ENCODE data around the gene RERE.

Gene RERE

DNA sequence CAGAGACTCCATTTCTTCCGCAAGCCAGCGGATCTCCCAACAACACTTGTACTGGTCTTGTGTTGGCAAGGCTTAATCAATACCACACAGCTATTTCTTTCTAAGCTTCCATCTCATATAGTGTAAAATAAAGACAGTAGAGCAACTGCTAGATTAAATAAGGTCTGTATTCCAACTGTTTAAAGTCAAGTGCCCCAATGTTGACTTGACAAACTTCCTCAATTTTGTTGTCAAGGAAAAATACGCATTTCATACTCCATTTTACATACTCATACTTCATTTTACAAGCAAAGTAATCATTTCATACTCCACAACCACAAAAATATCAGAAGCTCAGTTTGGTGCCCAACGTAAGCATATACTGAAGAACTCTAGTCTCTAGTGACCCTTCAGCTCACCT, 143.0 kb downstream of the RERE start:
- DNase-seq (ENCODE audit: low read depth, low spot score) = no peak
- CTCF ChIA-PET = interaction anchor here (0.6 to 6.9 kb wide), 11 partner anchors 8 to 112 kb away, joined by 3 to 69 read pairs (median 4); no protein-coding TSS in a partner anchor
- POLR2A ChIA-PET = no interaction called here
- TF ChIP-seq, protein P1, sequence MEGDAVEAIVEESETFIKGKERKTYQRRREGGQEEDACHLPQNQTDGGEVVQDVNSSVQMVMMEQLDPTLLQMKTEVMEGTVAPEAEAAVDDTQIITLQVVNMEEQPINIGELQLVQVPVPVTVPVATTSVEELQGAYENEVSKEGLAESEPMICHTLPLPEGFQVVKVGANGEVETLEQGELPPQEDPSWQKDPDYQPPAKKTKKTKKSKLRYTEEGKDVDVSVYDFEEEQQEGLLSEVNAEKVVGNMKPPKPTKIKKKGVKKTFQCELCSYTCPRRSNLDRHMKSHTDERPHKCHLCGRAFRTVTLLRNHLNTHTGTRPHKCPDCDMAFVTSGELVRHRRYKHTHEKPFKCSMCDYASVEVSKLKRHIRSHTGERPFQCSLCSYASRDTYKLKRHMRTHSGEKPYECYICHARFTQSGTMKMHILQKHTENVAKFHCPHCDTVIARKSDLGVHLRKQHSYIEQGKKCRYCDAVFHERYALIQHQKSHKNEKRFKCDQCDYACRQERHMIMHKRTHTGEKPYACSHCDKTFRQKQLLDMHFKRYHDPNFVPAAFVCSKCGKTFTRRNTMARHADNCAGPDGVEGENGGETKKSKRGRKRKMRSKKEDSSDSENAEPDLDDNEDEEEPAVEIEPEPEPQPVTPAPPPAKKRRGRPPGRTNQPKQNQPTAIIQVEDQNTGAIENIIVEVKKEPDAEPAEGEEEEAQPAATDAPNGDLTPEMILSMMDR (IDR thresholded peaks at IDR 0.05; ENCODE audit: insufficient read depth, low read length, missing control alignments) = no peak
- no peak overlapping the region for H3K4me3 ChIP-seq (ENCODE audit: low read depth, low read length)

DNA sequence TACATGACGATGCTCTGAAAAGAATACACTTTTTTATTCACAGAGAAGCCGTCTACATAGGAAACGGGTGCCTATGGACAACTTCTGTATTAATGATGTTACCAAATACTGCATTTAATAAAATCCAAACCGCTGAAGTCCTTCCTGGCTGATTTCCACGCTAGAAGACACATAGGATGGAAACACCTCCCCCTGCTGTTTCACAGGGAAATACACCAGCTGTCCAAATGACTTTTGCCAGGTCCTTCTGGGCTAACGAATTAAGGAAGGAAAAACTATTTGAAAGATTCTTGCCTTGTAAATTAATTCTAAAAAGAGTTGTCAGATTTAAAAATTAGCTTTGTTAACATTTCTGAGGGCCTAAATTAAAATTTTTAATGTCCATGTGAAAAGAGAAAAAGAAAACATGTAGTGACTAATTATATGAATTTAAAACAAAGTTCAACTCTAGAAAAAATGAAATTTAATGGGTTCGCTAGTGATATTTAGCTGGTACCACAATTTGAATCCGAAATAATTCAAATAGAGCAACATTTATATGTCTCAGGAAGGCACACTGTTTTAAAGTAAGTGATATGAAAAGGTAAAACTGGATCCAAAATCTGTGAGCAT, 146.0 kb downstream of the RERE start:
- CTCF ChIA-PET = interaction anchor here (0.7 to 6.9 kb wide), 37 partner anchors 9 to 178 kb away, joined by 3 to 69 read pairs (median 4); no protein-coding TSS in a partner anchor
- no peak overlapping the region for H3K4me3 ChIP-seq (ENCODE audit: low read depth, low read length)
- TF ChIP-seq, protein P1 (IDR thresholded peaks at IDR 0.05; ENCODE audit: insufficient read depth, low read length, missing control alignments) = peak; percentile 75
- no peak for DNase-seq (ENCODE audit: low read depth, low spot score)
- POLR2A ChIA-PET = interaction anchor here (0.6 to 0.9 kb wide), 2 partner anchors 40 to 45 kb away, joined by 3 read pairs; no protein-coding TSS in a partner anchor

- no peak overlapping the region for H3K4me3 ChIP-seq (ENCODE audit: low read depth, low read length)
- ChIA-PET CTCF (interaction anchor here (0.6 to 6.9 kb wide), 20 partner anchors 8 to 283 kb away, joined by 3 to 69 read pairs (median 4); no protein-coding TSS in a partner anchor), POLR2A (no interaction called here)
- TF ChIP-seq, protein P1 (IDR thresholded peaks at IDR 0.05; ENCODE audit: insufficient read depth, low read length, missing control alignments) = no peak
- no peak for DNase-seq (ENCODE audit: low read depth, low spot score)
These were observed 147.0 kb downstream of the RERE start for GRCh38 chr1:8670371-8670818.

DNA sequence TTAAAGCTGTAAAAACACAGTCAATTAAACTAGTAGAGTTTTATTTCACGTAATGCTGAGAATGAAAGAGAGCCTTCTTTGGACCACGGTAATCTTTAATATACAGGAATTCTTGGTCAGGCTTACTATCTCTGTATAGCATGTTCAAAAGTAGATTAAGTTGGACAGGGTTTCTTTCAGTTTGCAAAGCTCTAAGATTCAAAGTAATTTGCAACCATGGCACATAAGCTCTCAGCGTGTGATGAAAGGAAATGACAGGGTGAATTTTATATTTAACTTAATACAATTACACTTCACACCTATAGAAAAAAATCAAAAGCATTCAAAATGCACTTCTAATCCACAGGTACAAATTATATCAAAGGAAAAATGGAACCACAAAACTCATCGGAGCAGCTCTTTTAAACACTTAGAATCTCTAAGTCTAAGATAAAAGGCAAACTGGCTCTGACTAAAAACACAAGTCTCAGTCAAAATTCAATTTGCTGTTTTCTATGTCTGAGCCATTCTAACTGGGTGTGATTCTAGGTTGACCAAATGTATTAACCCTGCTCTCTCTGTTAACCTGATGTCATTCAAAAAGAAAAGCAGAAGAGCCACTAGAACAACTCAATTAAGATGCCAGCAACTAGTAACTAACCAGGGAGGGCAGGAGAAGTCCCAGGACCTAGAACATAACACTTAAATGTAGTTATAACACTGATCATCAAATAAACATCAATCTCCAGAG, 147.7 kb downstream of the RERE start:
- ChIA-PET CTCF (interaction anchor here (0.6 to 6.9 kb wide), 20 partner anchors 8 to 283 kb away, joined by 3 to 69 read pairs (median 4); no protein-coding TSS in a partner anchor), POLR2A (no interaction called here)
- H3K4me3 ChIP-seq (ENCODE audit: low read depth, low read length) = no peak overlapping the region
- TF ChIP-seq, protein P1 (IDR thresholded peaks at IDR 0.05; ENCODE audit: insufficient read depth, low read length, missing control alignments) = no peak
- no peak for DNase-seq (ENCODE audit: low read depth, low spot score)

DNA sequence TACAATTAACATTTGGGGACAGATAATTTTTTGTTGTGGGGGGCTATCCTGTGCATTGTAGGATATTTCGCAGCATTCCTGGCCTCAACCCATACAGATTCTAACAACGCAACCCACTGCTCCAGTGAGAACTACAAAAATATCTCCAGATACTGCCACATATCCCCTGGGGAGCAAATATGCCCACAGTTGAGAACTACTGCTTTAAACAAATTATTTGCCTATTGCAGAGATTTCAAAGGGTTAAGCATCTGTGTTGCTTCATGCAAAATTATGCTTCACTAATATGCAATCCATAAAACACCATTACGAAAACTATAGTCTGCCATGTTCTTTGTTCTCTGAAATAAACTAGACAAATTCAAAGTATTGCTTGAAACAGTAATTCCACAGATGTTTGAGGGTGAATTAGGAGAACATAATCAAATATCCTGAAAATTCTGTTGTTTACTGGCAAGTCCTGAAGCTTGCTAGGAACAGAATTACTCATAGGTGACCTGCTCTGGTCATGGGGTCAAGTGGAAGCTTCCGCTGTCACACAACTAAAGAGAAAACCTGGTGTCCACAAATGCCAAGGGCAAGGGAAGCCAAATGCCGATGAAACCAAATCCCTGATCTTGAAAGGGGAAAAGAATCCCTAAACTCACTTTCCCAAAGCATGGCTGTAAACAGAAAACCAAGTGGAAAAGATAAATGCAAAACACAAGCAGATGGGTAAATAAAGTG, 149.4 kb downstream of the RERE start:
- TF ChIP-seq, protein P1 (IDR thresholded peaks at IDR 0.05; ENCODE audit: insufficient read depth, low read length, missing control alignments) = no peak
- no peak for DNase-seq (ENCODE audit: low read depth, low spot score)
- no peak overlapping the region for H3K4me3 ChIP-seq (ENCODE audit: low read depth, low read length)
- POLR2A ChIA-PET = no interaction called here
- CTCF ChIA-PET = interaction anchor here (3.1 kb wide), 1 partner anchor 107 kb away, joined by 15 read pairs; no protein-coding TSS in a partner anchor

Measured in AG04449 (cell line).